HG03196 (cell line): ENCODE results near the gene ATP6V1E1.
A peak's percentile ranks its signal among the peaks of the same experiment; 100 is the strongest.
"Not testable (repeated sequence)": the region's sequence is repeated elsewhere in the genome, so short reads cannot be mapped to it uniquely, and the experiment has no call there.

Experiments used
- ATAC-seq: cut with Tn5 transposase; IDR thresholded peaks from one replicate; pipeline ENCODE4 v1.9.1; 2021; ENCODE audit not compliant: unreplicated experiment

ATP6V1E1 gene

GRCh38 chr22:17628406-17629172, at the start of gene ATP6V1E1:
ATP6V1E1 (minus strand) TSS chr22:17628749; CDS start chr22:17628635, 114 bp downstream.
- peak; percentile 98 for ATAC-seq

GRCh38 chr22:17675584-17675983, 47.0 kb upstream of the ATP6V1E1 start:
- no peak for ATAC-seq

DNA sequence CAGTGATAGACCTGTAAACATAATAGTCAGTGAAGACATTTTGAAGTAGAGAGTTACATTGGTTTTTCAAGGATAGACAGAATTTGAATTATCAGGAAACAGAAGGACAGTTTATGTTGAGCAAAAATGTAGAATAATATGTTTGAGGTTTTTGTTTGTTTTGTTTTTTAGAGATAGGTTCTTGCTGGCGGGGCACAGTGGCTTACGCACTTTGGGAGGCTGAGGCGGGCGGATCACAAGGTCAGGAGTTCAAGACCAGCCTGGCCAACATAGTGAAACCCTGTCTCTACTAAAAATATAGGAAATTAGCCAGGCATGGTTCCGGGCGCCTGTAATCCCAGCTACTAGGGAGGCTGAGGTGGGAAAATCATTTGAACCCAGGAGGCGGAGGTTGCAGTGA, 45.6 kb upstream of the ATP6V1E1 start:
- ATAC-seq, result no peak

GRCh38 chr22:17672417-17672991, 44.0 kb upstream of the ATP6V1E1 start:
- no peak for ATAC-seq

DNA sequence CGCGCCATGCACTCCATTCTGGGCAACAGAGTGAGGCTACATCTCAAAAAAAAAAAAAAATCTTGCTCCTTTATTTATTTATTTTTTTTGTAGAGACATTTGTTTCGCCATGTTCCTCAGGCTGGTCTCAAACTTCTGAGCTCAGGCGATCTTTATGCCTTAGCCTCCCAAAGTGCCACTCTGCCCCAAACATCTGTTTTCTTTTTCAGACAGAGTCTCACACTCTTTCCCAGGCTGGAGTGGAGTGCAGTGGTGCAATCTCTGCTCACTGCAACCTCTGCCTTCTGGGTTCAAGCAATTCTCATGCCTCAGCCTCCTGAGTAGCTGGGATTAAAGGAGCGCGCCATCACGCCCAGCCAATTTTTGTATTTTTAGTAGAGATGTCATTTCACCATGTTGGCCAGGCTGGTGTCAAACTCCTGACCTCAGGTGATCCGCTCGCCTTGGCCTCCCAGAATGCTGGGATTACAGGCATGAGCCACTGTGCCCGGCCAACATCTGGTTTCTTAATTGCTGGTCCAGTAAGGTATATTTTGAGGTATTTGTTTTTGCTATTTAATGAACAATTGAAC, 43.1 kb upstream of the ATP6V1E1 start:
- not testable (repeated sequence) for ATAC-seq

DNA sequence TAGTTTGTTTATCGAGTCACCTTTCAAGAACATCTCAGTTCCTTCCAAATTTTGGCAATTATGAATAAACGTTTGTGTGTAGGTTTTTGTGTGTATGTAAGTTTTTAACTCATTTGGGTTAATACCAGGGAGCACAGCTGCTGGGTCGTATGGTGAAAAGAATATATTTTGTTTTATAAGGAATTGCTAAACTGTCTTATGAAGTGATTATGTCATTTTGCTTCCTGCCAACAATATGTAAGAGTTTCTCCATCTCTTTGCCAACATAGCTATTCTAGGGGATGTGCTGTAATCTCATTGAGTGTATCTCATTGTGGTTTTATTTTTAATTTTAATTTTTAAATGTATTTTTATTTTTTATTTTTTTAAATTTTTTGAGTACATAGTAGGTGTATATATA, 37.3 kb upstream of the ATP6V1E1 start:
- no peak for ATAC-seq

GRCh38 chr22:17665248-17665647, 36.7 kb upstream of the ATP6V1E1 start:
- no peak for ATAC-seq

DNA sequence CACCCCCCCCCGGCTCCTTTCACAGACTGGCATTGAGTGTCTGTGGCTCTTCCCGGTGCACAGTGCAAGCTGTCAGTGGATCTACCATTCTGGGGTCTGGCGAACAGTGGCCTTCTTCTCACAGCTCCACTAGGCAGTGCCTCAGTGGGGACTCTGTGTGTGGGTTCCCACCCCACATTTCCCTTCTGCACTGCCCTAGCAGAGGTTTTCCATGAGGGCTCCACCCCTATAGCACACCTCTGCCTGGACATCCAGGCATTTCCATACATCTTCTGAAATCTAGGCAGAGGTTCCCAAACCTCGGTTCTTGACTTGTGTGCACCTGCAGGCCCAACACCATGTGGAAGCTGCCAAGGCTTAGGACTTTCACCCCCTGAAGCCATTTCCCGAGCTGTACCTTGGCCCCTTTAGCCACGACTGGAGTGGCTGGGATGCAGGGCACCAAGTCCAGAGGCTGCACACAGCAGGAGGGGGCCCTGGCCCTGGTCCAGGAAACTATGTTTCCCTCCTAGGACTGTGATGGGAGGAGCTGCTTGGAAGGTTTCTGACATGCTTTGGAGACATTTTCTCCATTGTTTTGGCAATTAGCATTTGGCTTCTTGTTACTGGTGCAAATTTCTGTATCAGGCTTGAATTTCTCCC, 36.0 kb upstream of the ATP6V1E1 start:
- no peak for ATAC-seq

GRCh38 chr22:17656870-17657395, 28.4 kb upstream of the ATP6V1E1 start:
- ATAC-seq, result no peak

DNA sequence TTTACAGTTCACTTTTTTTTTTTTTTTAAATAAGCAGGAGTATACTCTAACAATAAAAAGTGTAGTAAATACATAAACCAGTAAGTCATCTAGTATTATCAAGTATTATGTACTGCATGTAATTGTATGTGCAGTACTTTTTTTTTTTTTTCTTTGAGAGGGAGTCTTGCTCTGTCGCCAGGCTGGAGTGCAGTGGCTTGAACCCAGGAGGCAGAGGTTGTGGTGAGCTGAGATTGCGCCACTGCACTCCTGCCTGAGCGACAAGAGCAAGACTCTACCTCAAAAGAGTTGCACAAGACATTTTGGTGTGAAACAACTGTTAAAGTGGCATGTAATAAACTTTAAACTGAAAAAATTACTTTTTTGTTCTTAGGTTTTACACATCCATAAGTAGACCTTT, 26.7 kb upstream of the ATP6V1E1 start:
- ATAC-seq, result no peak

DNA sequence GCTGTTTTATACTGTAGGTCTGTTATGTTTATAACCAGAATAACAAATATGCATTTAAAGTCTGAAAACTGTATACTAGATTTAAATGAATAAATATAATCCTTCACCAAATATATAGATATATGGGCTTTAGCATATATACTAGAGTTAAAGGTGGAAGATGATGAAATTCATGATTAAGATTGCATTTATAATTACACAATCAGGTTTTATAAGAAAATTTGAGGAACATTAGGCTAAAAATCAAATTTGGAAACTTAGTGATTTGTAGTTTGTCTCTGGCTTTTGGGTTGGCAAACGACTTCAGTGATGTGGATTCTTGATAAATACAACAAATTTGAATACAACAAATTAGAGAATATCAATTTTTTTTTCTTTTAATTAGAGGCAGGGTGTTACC, 20.0 kb upstream of the ATP6V1E1 start:
- no peak for ATAC-seq

GRCh38 chr22:17647991-17648390, 19.4 kb upstream of the ATP6V1E1 start:
- ATAC-seq, result no peak

GRCh38 chr22:17647452-17647851, 18.9 kb upstream of the ATP6V1E1 start:
- no peak for ATAC-seq

DNA sequence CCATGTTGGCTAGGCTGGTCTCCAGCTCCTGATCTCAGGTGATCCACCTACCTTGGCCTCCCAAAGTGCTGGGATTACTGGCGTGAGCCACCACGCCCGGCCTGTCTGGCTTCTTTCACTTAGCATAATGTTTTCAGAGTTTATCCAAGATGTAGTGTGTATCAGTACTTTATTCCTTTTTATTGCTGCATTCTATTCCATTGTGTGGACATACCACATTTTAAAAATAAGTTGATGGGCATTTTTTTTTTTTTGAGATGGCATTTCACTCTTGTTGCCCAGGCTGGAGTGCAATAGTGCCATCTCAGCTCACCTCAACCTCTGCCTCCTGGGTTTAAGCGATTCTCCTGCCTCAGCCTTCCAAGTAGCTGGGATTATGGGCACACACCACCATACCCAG, 13.8 kb upstream of the ATP6V1E1 start:
- ATAC-seq, result not testable (repeated sequence)

DNA sequence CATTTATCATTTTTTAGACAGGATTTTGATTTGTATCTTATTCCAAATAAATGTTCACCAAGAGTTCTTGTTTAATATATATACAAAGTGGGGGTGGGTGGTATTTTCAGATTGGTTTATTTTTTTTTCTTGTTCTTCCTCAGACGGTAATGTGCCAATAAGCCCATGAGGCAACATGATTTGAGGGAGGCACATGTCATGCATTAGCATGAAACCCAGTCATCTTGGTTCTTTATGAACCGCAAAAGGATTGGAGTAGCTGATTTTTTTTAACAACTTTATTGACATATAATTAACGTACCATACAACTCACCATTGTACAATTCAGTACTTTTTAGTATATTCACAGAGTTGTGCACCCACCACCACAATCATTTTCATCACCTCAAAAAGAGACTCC, 12.7 kb upstream of the ATP6V1E1 start:
- no peak for ATAC-seq

GRCh38 chr22:17639247-17639741, 10.7 kb upstream of the ATP6V1E1 start:
- ATAC-seq, result peak; percentile 5

DNA sequence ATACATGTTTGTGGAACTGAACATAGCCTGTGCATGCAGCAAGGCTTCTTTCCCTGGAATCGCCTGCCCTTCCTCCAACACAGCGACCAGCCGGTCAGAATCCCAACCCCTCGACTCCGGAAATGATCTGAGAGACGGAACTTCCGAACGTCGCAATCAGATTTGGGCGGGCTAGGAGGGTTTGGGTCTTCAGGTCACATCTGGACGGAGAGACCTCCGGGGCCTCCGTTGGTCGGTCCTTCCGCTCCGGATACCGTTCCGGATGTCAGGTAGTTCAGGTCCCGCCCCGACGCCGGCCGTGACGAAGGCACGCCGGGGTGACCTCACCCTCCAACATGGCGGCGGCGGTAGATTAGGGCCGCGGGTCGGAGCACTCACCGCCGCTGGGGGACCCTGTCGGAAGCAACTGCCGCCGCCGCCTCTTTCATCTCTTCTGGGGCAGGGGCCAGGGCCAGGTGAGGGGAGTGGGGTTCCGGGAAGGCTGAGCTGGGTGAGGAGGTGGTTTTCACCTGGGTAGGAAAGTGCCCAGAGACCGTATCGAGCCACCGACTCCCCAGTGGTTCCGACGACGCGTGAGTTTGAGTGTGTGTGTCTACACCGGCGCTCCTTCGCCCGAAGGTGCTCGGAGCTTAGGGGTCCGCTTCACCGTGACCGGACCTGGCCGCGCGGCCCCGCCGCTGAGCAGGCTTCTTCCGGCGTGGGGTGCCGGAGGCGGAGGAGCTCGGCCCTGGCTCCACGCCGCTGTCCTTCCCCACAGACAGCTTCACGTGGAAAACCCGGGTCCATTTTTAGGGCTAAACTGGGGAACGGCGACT, 10.1 kb upstream of the ATP6V1E1 start, which contains the start of gene BCL2L13:
BCL2L13 (plus strand) TSS at position 326 of the 815 bp plus-strand sequence. CDS start 16,955 bp downstream, outside the sequence.
- ATAC-seq, result peak; percentile 88

DNA sequence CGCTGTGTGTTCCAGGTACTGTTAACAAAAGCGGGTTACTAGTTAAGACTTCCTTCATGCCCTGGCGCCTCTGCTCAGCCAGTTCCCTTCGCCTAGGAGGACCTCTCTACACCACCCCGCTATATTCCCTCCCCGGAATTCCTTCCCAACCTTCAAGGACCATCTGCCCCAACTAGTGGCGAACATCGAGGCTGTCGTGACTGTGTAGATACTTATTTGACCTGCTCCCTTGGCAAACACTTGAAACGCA, 9.6 kb upstream of the ATP6V1E1 start:
- peak; percentile 22 for ATAC-seq

- ATAC-seq, result no peak
Measured at GRCh38 chr22:17637490-17638181, 9.1 kb upstream of the ATP6V1E1 start.

GRCh38 chr22:17636850-17637249, 8.3 kb upstream of the ATP6V1E1 start:
- ATAC-seq, result not testable (repeated sequence)
